HepG2 (cell line): Measurements from ENCODE around the gene ENTPD5. TPM values are rescaled to one million over a fixed set of nuclear protein-coding genes. Genes with fewer than 3 reads are reported as not detected.
A peak's percentile ranks its signal among the peaks of the same experiment; 100 is the strongest.

Experiments
- CENPT ChIP-seq: sonication (generic); formaldehyde crosslinking; IDR thresholded peaks from 2 replicates; pipeline ENCODE4 v1.8.0; 2022; ENCODE audit warnings: low read depth, mild to moderate bottlenecking, moderate library complexity, missing genetic modification reagents
- DPF2 ChIP-seq: sonication (generic); formaldehyde crosslinking; IDR thresholded peaks from 2 replicates; pipeline ENCODE4 v1.4.0; 2020; ENCODE audit warnings: mild to moderate bottlenecking, low read depth, missing genetic modification reagents, borderline replicate concordance
- KLF13 ChIP-seq: sonication (generic); formaldehyde crosslinking; IDR thresholded peaks from 2 replicates; pipeline ENCODE4 v1.4.0; 2020; ENCODE audit warnings: mild to moderate bottlenecking, missing genetic modification reagents
- MAF1 ChIP-seq: sonication (generic); formaldehyde crosslinking; IDR thresholded peaks from 2 replicates; pipeline ENCODE4 v1.5.0; 2020; ENCODE audit warnings: missing genetic modification reagents, borderline replicate concordance
- MIXL1 ChIP-seq: IDR thresholded peaks from 2 replicates; pipeline ENCODE4 v1.6.1; 2016
- TRIM24 ChIP-seq: sonication (generic); formaldehyde crosslinking; IDR thresholded peaks from 2 replicates; pipeline ENCODE4 v1.8.0; 2022; ENCODE audit warnings: mild to moderate bottlenecking, missing genetic modification reagents
- ZC3H13 ChIP-seq: sonication (generic); formaldehyde crosslinking; IDR thresholded peaks from 2 replicates; pipeline ENCODE4 v1.8.1; 2023; ENCODE audit warnings: mild to moderate bottlenecking, missing genetic modification reagents, moderate library complexity
- ZMYM3 ChIP-seq: sonication (generic); formaldehyde crosslinking; IDR thresholded peaks from 2 replicates; pipeline ENCODE4 v1.5.1; 2020; ENCODE audit warnings: mild to moderate bottlenecking, missing genetic modification reagents
- ZNF383 ChIP-seq: sonication (generic); formaldehyde crosslinking; IDR thresholded peaks from 2 replicates; pipeline ENCODE4 v1.4.0; 2020; ENCODE audit warnings: missing genetic modification reagents, mild to moderate bottlenecking, borderline replicate concordance
- ZNF841 ChIP-seq: sonication (generic); formaldehyde crosslinking; IDR thresholded peaks from 2 replicates; pipeline ENCODE4 v1.8.1; 2023; ENCODE audit warnings: missing genetic modification reagents, borderline replicate concordance
- ZSCAN12 ChIP-seq: sonication (generic); formaldehyde crosslinking; IDR thresholded peaks from 2 replicates; pipeline ENCODE4 v1.9.0; 2021; ENCODE audit warnings: mild to moderate bottlenecking, missing genetic modification reagents
- polyA plus RNA-seq, 8 experiments: library from polyadenylated mRNA; depleted of rRNA in 3 of 8; stranded (reverse) in 7 of 8; unstranded in 1 of 8; fragments of >200 nt; fragmentation: Illumina TruSeq in 4 of 8; extraction: Trizol in 4 of 8; gene quantifications; 2 replicates each; pipeline versions ENCODE4 v1.2.1 to v1.2.3, GENCODE V29; 2011 to 2016; ENCODE audit warnings: low read depth in 4 of 8, missing spikeins in 1 of 8, mixed read lengths in 1 of 8; ENCODE audit not compliant: insufficient read depth in 1 of 8
- total RNA-seq, 5 experiments: library from RNA; depleted of rRNA; stranded (reverse); fragments of >200 nt; fragmentation: Illumina TruSeq; extraction: Trizol; gene quantifications; 2 replicates each; pipeline ENCODE4 v1.2.3, GENCODE V29; 2016; ENCODE audit warnings: low read depth in 1 of 5
- TF ChIP-seq, protein P1 (sequence below): sonication (generic); formaldehyde crosslinking; IDR thresholded peaks from 2 replicates; pipeline ENCODE4 v1.4.0; 2020; ENCODE audit warnings: low read depth, mild to moderate bottlenecking, missing genetic modification reagents
- TF ChIP-seq, protein P2 (sequence below): sonication (generic); formaldehyde crosslinking; IDR thresholded peaks from 2 replicates; pipeline ENCODE4 v1.8.1; 2023; ENCODE audit warnings: mild to moderate bottlenecking, missing genetic modification reagents
- TF ChIP-seq, protein P3 (sequence below): sonication (generic); formaldehyde crosslinking; IDR thresholded peaks from 2 replicates; pipeline ENCODE4 v1.9.0; 2022; ENCODE audit warnings: missing genetic modification reagents, mild to moderate bottlenecking, borderline replicate concordance
- TF ChIP-seq, protein P4 (sequence below): sonication (generic); formaldehyde crosslinking; IDR thresholded peaks from 2 replicates; pipeline ENCODE4 v1.4.0; 2020; ENCODE audit warnings: missing genetic modification reagents
- TF ChIP-seq, protein P5 (sequence below): fragments of 450-650 bp; IDR thresholded peaks from 2 replicates; pipeline ENCODE4 v1.6.1; 2017; ENCODE audit warnings: mild to moderate bottlenecking
- TF ChIP-seq, protein P6 (sequence below): sonication (generic); formaldehyde crosslinking; IDR thresholded peaks from 2 replicates; pipeline ENCODE4 v1.4.0; 2020; ENCODE audit warnings: mild to moderate bottlenecking, missing genetic modification reagents
- TF ChIP-seq, protein P7 (sequence below): IDR thresholded peaks from 2 replicates; pipeline ENCODE4 v1.6.1; 2012; ENCODE audit warnings: low read length, improper control_type of control experiment

The ENTPD5 gene
- total and polyA plus RNA-seq, 2 of the 13 experiments (the other 11 are each of a cell fraction or from before 2014, with no cell fraction given), result 33.8 to 43.3 TPM

DNA sequence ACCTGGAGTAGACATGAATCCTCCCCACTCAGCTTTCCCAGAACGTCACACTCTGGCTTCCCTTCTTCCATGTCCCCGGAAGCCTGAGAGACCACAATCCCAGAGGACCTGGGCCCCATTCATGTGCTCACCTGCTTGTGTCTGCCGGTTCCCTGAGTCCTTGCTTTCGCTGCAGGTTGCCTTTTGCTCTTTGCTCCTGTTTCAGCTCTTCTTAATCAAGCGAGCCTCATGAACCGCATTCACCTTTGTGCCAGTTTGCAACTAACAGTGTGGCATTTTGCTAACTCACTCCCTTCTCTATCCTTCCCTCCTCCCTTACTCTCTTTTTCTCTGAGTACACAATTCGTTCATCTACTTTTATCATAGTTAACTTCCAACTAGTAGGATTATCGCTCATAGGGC is 23.1 kb downstream of the ENTPD5 start (continued):
- TF ChIP-seq, protein P1, sequence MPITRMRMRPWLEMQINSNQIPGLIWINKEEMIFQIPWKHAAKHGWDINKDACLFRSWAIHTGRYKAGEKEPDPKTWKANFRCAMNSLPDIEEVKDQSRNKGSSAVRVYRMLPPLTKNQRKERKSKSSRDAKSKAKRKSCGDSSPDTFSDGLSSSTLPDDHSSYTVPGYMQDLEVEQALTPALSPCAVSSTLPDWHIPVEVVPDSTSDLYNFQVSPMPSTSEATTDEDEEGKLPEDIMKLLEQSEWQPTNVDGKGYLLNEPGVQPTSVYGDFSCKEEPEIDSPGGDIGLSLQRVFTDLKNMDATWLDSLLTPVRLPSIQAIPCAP (CRISPR knock-in tag), result no peak
- TF ChIP-seq CENPT (CRISPR knock-in tag) (no peak), ZMYM3 (CRISPR knock-in tag) (no peak), MIXL1 (CRISPR knock-in tag) (peak; percentile 76; the same call in 1 of the 2 replicates), ZC3H13 (CRISPR knock-in tag) (no peak), ZNF383 (no peak), MAF1 (CRISPR knock-in tag) (no peak), ZNF841 (no peak), TRIM24 (CRISPR knock-in tag) (no peak), ZSCAN12 (no peak), DPF2 (CRISPR knock-in tag) (peak; percentile 32; the same call in 1 of the 2 replicates), KLF13 (CRISPR knock-in tag) (no peak)
- TF ChIP-seq, protein P2, sequence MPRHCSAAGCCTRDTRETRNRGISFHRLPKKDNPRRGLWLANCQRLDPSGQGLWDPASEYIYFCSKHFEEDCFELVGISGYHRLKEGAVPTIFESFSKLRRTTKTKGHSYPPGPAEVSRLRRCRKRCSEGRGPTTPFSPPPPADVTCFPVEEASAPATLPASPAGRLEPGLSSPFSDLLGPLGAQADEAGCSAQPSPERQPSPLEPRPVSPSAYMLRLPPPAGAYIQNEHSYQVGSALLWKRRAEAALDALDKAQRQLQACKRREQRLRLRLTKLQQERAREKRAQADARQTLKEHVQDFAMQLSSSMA, result no peak
- TF ChIP-seq, protein P3, sequence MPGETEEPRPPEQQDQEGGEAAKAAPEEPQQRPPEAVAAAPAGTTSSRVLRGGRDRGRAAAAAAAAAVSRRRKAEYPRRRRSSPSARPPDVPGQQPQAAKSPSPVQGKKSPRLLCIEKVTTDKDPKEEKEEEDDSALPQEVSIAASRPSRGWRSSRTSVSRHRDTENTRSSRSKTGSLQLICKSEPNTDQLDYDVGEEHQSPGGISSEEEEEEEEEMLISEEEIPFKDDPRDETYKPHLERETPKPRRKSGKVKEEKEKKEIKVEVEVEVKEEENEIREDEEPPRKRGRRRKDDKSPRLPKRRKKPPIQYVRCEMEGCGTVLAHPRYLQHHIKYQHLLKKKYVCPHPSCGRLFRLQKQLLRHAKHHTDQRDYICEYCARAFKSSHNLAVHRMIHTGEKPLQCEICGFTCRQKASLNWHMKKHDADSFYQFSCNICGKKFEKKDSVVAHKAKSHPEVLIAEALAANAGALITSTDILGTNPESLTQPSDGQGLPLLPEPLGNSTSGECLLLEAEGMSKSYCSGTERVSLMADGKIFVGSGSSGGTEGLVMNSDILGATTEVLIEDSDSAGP (CRISPR knock-in tag), result no peak
- TF ChIP-seq, protein P4, sequence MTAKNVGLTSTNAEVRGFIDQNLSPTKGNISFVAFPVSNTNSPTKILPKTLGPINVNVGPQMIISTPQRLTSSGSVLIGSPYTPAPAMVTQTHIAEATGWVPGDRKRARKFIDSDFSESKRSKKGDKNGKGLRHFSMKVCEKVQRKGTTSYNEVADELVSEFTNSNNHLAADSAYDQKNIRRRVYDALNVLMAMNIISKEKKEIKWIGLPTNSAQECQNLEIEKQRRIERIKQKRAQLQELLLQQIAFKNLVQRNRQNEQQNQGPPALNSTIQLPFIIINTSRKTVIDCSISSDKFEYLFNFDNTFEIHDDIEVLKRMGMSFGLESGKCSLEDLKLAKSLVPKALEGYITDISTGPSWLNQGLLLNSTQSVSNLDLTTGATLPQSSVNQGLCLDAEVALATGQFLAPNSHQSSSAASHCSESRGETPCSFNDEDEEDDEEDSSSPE, result no peak
- TF ChIP-seq, protein P5, sequence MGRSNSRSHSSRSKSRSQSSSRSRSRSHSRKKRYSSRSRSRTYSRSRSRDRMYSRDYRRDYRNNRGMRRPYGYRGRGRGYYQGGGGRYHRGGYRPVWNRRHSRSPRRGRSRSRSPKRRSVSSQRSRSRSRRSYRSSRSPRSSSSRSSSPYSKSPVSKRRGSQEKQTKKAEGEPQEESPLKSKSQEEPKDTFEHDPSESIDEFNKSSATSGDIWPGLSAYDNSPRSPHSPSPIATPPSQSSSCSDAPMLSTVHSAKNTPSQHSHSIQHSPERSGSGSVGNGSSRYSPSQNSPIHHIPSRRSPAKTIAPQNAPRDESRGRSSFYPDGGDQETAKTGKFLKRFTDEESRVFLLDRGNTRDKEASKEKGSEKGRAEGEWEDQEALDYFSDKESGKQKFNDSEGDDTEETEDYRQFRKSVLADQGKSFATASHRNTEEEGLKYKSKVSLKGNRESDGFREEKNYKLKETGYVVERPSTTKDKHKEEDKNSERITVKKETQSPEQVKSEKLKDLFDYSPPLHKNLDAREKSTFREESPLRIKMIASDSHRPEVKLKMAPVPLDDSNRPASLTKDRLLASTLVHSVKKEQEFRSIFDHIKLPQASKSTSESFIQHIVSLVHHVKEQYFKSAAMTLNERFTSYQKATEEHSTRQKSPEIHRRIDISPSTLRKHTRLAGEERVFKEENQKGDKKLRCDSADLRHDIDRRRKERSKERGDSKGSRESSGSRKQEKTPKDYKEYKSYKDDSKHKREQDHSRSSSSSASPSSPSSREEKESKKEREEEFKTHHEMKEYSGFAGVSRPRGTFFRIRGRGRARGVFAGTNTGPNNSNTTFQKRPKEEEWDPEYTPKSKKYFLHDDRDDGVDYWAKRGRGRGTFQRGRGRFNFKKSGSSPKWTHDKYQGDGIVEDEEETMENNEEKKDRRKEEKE, result no peak
- TF ChIP-seq, protein P6, sequence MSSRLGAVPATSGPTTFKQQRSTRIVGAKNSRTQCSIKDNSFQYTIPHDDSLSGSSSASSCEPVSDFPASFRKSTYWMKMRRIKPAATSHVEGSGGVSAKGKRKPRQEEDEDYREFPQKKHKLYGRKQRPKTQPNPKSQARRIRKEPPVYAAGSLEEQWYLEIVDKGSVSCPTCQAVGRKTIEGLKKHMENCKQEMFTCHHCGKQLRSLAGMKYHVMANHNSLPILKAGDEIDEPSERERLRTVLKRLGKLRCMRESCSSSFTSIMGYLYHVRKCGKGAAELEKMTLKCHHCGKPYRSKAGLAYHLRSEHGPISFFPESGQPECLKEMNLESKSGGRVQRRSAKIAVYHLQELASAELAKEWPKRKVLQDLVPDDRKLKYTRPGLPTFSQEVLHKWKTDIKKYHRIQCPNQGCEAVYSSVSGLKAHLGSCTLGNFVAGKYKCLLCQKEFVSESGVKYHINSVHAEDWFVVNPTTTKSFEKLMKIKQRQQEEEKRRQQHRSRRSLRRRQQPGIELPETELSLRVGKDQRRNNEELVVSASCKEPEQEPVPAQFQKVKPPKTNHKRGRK (CRISPR knock-in tag), result no peak
- TF ChIP-seq, protein P7, sequence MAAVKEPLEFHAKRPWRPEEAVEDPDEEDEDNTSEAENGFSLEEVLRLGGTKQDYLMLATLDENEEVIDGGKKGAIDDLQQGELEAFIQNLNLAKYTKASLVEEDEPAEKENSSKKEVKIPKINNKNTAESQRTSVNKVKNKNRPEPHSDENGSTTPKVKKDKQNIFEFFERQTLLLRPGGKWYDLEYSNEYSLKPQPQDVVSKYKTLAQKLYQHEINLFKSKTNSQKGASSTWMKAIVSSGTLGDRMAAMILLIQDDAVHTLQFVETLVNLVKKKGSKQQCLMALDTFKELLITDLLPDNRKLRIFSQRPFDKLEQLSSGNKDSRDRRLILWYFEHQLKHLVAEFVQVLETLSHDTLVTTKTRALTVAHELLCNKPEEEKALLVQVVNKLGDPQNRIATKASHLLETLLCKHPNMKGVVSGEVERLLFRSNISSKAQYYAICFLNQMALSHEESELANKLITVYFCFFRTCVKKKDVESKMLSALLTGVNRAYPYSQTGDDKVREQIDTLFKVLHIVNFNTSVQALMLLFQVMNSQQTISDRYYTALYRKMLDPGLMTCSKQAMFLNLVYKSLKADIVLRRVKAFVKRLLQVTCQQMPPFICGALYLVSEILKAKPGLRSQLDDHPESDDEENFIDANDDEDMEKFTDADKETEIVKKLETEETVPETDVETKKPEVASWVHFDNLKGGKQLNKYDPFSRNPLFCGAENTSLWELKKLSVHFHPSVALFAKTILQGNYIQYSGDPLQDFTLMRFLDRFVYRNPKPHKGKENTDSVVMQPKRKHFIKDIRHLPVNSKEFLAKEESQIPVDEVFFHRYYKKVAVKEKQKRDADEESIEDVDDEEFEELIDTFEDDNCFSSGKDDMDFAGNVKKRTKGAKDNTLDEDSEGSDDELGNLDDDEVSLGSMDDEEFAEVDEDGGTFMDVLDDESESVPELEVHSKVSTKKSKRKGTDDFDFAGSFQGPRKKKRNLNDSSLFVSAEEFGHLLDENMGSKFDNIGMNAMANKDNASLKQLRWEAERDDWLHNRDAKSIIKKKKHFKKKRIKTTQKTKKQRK, result no peak
